ENCODE measurements around the gene PPIP5K1.

Gene PPIP5K1

GRCh38 chr15:43515741-43516140 is 74.3 kb downstream of the PPIP5K1 start:
- TF ChIP-seq REST (IDR thresholded peaks at IDR 0.05; ENCODE audit: insufficient read depth in 1 of 2, low read depth in 2 of 2, low read length in 2 of 2) = no peak
- no peak for TF ChIP-seq TAF1 (IDR thresholded peaks at IDR 0.05; ENCODE audit: borderline replicate concordance, insufficient read depth, low read length)
- TF ChIP-seq POLR2AphosphoS5 (IDR thresholded peaks at IDR 0.05; ENCODE audit: low read depth, low read length) = no peak
- TF ChIP-seq FOXP2 (optimal IDR thresholded peaks at IDR 0.05; ENCODE audit: borderline replicate concordance, extremely low read depth, extremely low read length, insufficient read depth) = no peak
- no peak for TF ChIP-seq SIN3A (IDR thresholded peaks at IDR 0.05; ENCODE audit: borderline replicate concordance, insufficient read depth, low read length)

DNA sequence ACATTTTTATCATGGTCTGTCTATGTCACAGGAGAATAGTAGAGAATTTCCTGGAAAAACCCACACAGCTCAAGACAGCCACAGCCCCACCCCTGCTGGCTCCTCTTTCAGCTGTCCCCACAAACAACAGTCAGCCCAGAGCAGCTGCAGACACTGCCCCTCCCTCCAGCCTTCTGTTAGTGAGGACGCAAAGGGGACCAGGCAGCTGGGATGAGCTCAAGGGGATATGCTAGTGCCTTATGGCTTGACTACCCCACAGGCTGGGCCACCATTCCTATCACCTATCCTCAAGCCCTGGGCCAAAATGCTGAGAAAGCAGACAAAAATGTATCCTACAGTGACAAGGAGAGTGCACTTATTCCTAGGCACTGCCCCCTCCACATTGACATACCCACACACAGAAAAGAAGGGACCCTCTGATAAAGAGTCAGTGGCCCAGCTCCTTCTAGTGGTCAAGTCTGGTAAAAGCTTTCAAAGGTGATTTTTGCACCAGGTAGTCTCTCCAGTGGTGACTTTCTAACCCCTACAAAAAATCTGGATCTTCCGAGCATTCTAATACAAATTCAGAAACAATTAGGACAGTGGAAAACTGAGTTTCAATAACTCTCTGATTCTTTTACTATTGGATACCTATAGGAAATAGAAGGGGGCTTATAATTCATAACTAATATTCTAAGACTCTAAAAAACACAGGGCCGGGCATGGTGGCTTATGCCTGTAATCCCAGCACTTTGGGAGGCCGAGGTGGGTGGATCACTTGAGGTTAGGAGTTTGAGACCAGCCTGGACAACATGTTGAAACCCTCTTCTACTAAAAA is 75.6 kb downstream of the PPIP5K1 start:
- TF ChIP-seq POLR2AphosphoS5 (IDR thresholded peaks at IDR 0.05; ENCODE audit: low read depth, low read length) = no peak
- TF ChIP-seq TAF1 (IDR thresholded peaks at IDR 0.05; ENCODE audit: borderline replicate concordance, insufficient read depth, low read length) = no peak
- TF ChIP-seq FOXP2 (optimal IDR thresholded peaks at IDR 0.05; ENCODE audit: borderline replicate concordance, extremely low read depth, extremely low read length, insufficient read depth) = no peak
- TF ChIP-seq REST (IDR thresholded peaks at IDR 0.05; ENCODE audit: insufficient read depth in 1 of 2, low read depth in 2 of 2, low read length in 2 of 2) = no peak
- TF ChIP-seq SIN3A (IDR thresholded peaks at IDR 0.05; ENCODE audit: borderline replicate concordance, insufficient read depth, low read length) = no peak

- TF ChIP-seq TAF1 (IDR thresholded peaks at IDR 0.05; ENCODE audit: borderline replicate concordance, insufficient read depth, low read length) (no peak), REST (IDR thresholded peaks at IDR 0.05; ENCODE audit: insufficient read depth in 1 of 2, low read depth in 2 of 2, low read length in 2 of 2) (no peak), FOXP2 (optimal IDR thresholded peaks at IDR 0.05; ENCODE audit: borderline replicate concordance, extremely low read depth, extremely low read length, insufficient read depth) (no peak), POLR2AphosphoS5 (IDR thresholded peaks at IDR 0.05; ENCODE audit: low read depth, low read length) (no peak), SIN3A (IDR thresholded peaks at IDR 0.05; ENCODE audit: borderline replicate concordance, insufficient read depth, low read length) (no peak)
These were observed 76.5 kb downstream of the PPIP5K1 start for GRCh38 chr15:43513550-43513949.

DNA sequence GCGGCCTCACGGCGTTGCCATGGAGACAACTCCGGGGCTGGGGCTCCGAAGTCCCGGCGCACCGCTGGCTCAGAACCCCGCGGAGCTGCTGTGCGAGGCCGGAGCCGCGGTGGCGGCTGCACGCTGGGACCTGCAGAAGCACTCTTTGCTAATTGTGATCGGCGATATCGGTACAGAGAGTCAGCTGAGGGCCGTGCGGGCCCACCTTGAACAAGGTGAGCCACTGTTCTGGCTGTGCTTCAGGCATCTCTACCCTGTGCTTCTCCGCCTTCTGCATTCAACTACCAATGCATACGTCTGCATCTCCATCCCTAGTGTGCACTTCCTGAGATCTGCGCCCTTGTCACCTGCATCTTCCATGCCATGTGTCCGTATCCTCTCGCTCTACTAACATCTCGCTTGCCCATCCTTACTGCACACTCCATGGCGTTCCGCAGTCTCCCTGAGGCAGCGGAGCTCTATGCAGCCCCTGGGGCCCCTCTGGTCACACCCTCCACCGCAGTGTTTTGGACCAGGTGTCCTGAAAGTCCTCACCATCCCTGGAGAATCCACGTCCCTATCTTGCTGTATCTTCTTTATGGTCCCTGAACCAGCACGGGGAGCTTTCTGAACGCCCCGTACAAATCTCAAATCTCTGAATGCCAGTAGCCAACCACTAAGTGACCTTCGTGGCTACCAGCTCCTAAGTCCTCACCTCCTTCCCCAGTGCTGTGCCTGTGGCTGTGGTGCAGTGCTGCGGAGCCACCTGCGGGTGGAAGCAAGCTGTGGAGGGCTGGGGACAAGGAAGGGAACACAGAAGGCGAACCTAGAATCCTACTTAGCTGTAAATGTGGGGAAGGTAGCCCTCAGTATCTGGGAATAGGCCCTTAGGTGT is 78.8 kb downstream of the PPIP5K1 start:
- TF ChIP-seq SIN3A (IDR thresholded peaks at IDR 0.05; ENCODE audit: borderline replicate concordance, insufficient read depth, low read length) (no peak), FOXP2 (optimal IDR thresholded peaks at IDR 0.05; ENCODE audit: borderline replicate concordance, extremely low read depth, extremely low read length, insufficient read depth) (no peak), POLR2AphosphoS5 (IDR thresholded peaks at IDR 0.05; ENCODE audit: low read depth, low read length) (no peak), REST (IDR thresholded peaks at IDR 0.05; ENCODE audit: insufficient read depth in 1 of 2, low read depth in 2 of 2, low read length in 2 of 2) (no peak), TAF1 (IDR thresholded peaks at IDR 0.05; ENCODE audit: borderline replicate concordance, insufficient read depth, low read length) (no peak)

All from PFSK-1 (cell line).